KBM-7 (cell line): Measurements from ENCODE around the gene HOXB4.

ENCODE experiments used
- DNase-seq: peaks from one replicate; pipeline ENCODE4 v3.0.0-alpha.2; 2015
- in situ Hi-C: fragments of 300-500 bp; cut with MboI; formaldehyde crosslinking; loops from 2 replicates; pipeline ENCODE4 v1.14.3; 2020; ENCODE audit warnings: low sequenced_read_pairs, low pct_unique_long_range_greater_than_20kb, mixed read lengths

HOXB4 gene

DNA sequence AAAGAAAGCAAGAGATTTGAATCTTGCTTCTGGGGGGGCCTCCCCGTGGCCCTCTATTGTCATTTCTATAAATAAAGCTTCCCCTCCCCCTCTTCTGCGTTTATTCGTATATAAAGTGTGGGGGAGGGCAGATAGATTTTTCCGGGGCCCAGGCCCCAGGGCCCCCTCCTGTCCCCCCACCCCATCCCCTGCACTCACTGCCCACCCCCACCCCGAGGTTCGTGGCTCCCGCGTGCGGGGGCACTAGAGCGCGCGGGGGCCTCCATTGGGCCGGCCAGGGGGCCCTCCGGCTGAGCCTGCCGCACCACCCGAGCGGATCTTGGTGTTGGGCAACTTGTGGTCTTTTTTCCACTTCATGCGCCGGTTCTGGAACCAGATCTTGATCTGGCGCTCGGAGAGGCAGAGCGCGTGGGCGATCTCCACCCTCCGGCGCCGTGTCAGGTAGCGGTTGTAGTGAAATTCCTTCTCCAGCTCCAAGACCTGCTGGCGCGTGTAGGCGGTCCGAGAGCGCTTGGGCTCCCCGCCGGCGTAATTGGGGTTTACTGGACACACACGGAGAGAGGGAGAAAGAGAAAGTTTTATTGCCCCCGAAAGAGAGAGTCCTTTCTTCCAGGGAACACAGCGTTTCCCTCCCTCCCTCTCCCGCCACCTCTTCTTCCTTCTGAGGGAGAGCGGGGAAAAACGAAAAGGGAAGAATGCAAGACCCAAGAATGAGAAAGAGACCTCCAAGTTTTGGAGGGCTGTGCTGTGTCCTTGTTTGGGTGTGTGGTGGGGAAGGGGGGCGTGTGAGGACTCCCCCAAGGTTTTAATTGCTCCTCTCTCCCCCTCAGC, 1.5 kb downstream of the HOXB4 start:
- in situ Hi-C loops: no loop called here
- DNase-seq: peak; percentile 50

DNA sequence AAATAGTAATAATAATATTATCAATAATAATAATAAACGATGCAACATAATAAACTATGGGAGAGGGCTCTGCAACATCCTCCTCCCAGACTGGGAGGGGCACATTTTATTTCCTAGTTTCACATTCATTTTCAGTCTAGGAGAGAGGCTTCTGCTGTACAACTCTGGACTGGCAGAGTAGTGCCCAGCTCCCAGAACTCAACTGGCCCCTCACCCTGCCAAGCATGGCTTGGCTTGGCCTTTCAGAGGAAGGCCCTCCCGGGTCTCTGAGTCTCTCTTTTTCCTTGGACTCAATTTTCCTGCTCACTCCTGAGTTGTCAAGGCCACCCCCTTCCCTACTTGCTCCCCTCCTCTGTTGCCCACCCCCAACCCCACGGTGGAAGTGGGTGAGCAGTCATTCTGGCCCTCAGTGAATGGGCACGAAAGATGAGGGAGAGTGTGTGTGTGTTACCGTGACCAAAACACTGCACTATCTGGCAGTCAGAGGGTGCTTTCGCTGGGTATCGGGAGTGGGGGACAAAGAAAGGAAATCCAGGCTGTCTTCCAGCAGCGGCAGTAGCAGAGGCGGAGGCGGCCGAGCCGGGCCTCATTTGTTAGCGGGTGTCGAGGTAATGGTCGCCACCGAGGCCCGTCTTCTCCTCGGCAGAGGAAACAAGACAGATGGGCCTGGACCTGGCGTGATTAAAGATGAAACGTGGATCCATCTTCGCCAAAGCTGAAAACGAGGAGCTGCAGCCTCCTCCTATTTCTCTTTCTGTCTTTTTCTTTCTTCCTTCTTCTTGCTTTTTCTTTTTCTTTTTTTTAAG, 2.3 kb downstream of the HOXB4 start:
- no peak for DNase-seq
- in situ Hi-C loops: no loop called here

DNA sequence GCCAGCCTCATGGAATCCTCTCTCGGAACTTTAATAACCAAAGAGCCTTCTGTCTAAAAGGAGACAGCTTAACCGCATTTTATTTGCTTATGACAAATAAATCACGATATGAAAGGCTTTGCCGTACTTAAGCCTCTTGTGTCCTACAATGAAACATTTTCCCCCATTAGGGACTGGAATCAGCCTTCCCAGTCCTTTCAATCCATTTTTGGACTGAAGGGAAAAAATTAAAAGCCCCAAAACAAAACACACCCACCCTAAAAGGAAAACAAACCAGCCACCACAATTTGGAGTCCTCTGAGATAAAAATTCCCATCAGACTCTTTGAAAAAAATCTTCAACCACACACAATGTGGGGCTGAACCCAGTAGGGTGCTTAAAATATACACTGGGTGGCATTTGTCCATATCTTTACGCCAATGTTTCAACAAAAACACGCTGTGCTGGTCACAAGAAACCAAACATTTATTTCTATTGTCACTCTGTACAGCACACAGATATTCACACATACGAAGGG, 3.0 kb downstream of the HOXB4 start:
- in situ Hi-C loops: no loop called here
- DNase-seq: no peak

DNA sequence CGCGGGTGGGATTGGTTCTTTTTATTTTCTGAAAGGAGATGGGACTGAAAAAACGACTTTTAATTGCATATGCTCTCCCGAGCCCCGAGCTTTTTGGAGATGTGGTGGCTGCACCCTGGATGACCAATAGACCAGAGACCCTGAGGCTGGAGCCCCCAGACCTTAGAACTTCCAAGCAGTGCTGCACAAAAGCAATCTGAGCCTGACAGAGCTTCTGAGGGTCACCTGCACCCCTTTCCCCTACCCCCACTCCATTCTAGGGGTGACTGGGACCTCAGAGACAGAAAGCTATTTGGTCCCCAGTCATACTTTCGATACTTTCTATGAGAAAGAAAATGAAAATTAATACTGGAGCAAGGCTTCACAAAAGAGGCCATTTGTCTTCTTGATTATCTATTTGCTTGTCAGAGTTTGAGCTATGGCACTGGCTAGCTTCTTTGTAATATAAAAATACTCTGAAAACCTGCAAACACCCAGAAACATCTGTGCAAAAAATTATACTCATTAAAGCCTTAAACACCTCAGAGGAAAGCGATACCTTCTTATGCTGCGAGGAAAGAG, 3.6 kb downstream of the HOXB4 start:
- in situ Hi-C loops: no loop called here

DNA sequence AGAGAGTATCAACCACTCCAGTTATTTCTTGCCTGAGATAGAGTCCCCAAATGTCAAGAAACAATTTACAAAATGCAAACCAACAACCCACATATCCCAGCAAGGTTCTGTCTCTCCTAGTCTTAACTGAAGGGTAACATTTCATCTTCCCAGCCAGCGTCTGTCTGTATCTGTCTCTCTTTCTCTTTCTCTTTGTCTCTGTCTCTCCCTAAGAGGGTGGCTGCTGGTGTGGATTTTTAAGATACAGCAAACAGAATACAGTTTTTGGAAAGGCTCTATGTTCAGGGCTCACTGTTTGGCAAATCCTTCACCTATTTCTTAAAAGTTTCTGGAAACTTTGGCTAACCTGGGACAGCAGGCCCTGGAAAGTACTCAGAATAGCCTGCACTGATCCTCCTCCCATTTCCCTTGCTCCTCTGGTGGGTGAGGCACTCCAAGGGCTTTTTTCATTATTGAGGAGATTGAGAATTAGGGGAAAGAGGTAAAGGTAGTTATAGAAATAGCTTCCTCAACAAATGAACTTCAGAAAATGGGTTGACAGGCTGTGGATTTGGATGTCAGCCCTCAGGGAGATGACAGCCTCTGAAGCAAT, 6.2 kb downstream of the HOXB4 start:
- in situ Hi-C loops: no loop called here
- no peak for DNase-seq

More for the DNA sequence above, 3.6 kb downstream of the HOXB4 start:
- DNase-seq: no peak

DNA sequence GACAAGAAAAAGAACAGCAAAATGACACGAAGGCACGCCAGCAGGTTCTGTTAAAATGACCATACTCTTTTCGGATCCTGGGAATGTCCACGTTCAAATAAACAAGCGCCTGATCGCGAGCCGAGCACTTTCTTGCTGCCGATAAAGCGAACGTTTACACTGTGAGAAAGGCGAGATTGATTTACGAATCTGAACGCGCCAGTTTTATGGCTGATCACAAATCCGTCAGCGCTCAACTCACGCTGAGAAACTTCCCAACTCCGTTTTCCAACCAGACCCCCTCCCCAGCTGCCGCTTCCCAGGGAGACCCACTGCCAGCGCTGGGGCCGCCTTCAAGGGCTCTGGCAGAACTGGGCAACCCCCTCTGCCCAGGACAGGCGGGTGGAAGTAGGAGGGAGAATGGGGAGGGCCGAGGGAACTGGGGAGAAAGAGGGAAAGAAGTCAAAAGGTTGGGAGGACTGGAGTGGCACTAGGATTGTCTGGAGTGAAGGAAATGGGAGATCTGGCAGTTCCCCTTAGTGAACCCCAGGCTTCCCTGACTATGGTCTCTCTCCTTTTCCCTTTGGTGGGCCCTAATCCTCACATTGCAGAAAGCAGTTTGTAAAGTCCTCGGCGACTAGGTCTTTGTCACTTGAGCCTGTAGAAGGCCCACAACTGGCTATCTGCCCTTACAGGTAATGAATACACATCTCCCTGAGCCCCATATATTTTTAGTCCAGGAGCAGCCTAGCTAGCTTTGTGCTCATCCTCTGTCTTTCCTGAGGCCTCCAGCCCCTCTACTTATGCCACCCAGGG, 6.9 kb downstream of the HOXB4 start:
- in situ Hi-C loops: no loop called here
- no peak for DNase-seq

DNA sequence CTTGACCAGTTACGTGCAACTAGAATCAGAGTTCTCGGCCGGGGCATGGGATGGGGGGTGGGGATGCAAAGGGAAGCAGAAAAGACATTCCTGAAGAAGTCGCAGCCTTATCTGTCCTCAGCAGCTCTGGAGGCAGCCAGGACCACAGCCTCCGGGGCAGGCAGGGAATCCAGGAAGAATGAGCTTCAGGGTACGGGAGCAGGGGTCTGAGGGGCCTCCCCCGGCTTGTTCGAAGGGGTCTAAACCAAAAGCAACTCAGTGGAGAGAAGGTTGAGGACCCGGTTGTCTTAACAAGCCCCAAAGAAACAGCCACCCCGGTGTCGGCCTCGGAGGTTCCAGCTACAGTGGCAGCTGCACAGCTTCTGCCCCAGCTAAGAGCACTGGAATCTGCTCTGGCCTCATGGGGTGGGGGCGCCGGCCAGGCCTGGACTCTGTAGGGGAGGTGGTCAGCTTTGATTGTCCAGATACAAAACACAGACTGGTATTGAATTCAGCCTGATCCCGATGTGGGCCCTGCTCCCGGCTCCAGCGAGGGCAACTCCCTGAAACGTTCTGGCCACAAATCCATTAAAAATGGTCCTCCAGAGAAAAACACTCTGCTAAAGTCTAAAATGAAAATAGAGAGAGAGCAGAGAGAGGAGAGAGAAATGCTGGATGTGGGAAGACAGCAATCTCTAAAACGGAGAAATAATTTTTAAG, 7.7 kb downstream of the HOXB4 start:
- in situ Hi-C loops: no loop called here

DNA sequence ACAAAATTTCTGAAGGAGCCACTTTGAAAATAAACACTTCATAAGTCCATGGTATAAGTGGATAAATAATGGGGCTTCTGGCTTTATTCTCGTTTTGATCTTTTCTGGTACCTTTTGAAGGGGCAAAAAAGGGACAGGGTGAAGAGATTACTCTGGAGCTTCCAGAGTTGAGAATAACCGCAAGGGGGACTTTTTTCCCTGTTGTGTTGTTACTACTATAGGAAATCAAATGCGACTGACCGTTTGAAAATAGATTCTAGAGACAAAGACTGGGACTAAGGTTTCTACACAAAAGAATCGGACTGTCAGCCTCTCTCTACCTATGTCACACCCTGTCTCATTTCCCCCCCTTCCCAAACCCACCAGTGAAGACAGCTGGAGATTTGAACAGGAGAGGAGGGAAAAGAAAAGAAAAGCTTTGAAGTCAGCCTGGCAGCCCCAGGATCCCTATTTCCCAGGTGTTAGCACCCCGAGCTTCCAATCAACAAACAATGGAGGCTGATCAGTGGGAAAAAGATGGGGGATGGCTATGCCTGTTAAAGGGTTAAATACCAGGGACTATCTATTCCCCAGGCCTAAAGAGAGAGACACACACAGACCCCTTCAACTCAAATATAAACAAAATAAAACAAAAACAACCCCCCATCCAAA, 8.4 kb downstream of the HOXB4 start:
- in situ Hi-C loops: no loop called here
- DNase-seq: no peak

More for the DNA sequence above, 7.7 kb downstream of the HOXB4 start:
- DNase-seq: no peak

DNA sequence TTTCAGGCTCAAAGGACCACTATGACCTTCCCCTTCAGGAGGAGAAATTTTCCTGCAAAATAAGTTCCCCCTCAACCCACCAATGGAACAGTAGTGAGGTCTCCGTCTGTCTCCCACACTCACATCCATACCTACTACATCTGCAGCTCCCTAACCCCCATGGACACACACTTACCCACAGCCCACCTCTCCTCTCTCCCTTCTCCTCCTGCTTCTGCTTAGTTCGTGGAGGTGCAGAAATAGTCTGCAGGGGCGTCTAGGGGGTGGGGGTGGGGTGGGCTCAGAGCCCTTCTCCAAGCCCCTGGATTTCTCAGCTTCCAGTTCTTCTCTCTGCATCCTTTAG, 8.9 kb downstream of the HOXB4 start:
- DNase-seq: no peak
- in situ Hi-C loops: no loop called here

DNA sequence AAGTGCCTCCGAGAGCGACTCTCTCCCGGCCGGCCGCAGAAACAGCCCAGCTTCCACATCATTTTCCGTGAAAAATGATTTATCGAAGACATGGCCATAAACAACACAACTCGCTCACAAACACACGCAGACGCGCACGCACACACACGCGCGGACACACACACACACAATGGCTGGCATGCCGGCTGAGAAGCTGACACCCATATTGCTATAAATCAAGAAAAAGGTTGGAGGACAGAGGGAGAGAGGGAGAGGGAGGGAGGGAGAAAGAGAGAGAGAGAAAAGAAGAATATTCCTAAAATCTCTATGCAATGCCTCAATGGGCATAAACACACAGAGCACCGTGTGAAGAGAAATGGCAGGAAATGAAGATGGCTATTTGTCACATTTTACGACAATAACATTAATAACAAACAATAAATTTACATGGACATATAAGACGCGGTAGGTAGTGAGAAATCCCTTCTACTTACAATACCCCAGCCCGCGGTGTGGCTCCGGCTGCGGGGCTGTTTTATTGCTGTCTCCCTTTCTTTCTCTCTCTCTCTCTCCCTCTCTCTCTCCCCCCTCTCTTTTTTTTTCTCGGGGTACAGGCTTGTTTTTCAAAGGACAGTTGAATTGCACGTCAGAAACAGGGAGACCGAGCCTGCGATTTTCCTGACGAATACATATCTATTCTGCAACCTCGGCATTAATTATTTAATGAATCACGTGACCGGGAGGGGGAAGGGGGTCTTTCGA, 9.5 kb downstream of the HOXB4 start:
- in situ Hi-C loops: no loop called here
- DNase-seq: no peak

DNA sequence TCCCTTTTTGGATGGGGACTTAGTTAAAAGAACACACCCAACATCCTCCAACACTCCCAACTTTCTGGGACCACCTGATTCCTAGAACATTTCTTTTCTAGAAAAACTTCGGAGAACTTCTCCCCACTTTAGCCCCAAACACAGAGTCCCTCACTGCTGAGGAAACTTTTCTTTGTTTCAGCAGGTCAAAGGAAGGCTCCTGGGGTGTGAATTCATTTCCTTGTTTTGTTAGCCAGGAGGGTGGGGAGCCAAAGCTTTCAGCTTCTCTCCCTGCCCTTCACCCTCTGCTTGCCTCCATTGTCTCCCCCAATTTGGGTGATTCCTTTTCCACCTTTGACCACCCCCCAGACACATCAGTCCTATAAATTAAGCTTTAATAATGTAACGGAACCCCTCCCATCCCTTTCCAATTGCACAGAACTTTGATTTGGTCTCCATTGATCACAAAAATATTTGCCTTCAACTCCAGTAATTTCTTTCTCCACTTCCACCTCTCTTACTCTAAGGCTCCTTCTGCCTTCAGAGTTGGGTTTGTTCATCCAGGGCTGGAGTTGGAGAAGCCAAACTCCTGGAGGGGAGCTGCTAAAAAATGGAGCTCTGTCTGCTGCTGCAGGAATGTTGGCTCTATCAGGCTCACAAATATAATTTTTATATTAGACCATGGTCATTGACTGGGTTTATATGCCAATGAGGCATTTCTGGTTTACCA, 10.3 kb downstream of the HOXB4 start:
- in situ Hi-C loops: no loop called here
- no peak for DNase-seq

DNA sequence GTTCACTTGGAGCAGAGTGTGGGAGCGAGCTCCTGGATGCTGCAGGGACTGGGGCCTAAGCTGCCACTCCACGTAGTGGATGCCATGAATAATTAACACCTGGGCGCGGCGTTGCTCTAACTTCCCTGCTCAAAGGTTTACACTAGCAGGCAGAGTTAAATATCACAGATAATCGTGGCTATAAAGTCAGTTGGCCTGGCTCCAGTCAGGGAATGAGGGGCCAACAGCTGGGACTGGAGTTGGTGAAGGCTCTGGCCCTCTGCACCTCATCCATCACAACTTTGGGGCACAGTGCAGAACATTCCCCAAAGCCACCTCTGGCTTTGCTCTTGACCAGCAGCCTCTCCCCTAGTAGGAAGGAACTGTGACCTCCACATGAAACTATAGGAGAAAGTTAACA, 10.9 kb downstream of the HOXB4 start:
- no peak for DNase-seq
- in situ Hi-C loops: no loop called here

DNA sequence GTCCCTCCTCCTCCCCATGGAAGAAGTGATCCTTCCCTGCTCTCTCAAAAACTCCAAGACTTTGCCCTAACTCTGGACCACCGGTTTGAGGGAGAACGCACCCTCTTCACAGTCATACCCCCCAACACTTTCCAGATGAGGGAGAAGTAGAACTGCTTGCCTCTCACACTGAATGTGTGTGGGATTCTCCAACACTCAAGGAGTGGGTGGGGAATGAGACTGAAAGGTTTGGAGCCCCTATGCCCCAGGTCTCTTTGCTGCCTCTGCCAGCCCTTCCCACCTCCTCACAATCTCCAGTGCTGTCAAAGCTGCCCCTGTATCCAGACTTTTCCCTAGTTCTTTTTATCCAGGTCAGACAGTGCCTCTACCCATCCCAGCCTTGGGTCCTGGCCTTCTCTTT, 11.4 kb downstream of the HOXB4 start:
- in situ Hi-C loops: no loop called here
- no peak for DNase-seq

DNA sequence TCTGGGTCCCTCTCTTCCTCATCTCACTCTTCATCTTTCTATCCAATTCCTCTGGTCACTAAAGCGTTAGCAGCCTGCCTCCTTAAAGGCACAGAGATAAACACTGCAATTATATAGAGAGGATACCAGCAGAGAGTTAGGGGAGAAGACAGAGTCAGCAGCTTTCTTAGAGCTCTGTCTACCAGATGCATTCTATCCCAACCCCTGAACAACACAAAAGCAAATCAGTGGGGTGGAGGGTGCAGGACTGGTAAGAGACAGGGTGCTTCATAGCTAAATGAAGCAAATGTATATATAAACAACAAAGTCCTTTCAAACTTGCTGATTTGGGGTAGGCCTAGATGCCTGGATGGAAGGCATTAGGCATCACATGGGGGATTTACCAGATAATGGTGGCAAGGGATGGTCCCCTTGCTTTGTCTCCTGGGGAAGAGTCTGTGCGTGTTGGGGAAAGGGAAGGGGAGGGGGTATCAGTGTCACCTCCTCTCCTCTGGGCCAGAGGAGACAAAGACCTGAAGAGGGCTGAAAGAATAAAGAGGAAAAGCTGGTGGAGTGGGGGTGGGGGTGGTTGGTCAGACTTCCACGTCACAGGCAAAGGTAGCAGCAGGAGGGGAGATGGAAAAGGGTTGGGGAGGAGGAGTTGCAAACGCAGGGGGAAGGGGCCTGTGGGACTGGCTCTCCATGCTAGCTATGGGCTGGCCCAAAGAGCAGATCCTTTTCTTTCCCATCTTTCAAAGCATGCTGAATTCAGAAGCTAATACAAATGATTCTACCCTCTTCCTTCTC, 12.0 kb downstream of the HOXB4 start:
- in situ Hi-C loops: no loop called here
- no peak for DNase-seq

DNA sequence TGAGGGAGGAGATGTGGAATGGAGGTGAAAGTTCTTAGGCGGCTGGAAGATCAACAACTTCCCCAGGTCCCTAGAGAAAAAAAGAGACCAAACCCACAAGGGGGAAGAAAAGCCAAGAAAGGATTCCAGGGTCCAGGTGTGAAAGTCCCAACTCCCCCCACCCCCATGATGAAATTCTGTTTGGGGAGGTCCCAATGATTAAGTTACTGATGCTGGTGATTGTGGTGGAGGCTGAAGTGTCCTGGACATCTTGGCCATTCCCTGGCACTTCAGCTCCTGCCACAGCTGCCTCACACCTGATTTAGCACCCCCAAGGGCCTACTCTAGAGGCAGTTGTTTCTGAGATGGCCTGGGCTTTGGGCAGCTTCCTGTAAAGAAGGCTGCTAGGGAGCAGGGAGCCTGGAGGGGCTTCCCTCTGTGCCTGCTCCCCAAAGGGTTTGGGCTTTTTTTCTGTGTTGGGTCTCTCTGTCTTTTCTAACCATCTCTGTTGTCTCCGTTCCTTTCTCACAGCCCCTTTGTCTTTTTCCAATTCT, 13.1 kb downstream of the HOXB4 start:
- DNase-seq: no peak

More for the DNA sequence above, 13.1 kb downstream of the HOXB4 start:
- in situ Hi-C loops: no loop called here
